ENCODE measurements around the gene NUDC. TPM values are rescaled to one million over a fixed set of nuclear protein-coding genes. Genes with fewer than 3 reads are reported as not detected.

NUDC gene
- polyA plus RNA-seq, 1 of the 3 experiments (the other 2 are of a cell fraction), result 153 TPM

DNA sequence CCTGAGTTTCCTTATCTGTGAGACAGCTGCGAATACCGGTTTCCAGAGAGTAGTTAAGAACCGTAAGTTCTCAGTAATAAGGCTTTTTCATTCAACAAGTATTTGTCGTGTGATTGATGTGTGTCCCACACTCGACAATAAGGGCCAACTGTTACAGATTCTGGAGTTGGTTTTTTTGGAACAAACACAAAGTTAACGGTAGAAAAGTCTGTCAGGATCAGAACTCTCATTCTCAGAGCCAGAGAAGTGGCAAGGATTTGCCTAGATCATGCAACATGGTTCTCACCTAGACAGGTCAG lies 837 bp downstream of the NUDC start:
- TF ChIP-seq TEAD4 (IDR thresholded peaks at IDR 0.05; ENCODE audit: borderline replicate concordance, insufficient read depth), result no peak
- TF ChIP-seq MEF2A (IDR thresholded peaks at IDR 0.05; ENCODE audit: borderline replicate concordance, low read depth), result no peak
- 0 out of 2 replicates have a peak, but pooled peaks have one; percentile 1 for TF ChIP-seq MAX (IDR thresholded peaks at IDR 0.05; ENCODE audit: low read depth)
- TF ChIP-seq ZBTB33 (IDR thresholded peaks at IDR 0.05; ENCODE audit: borderline replicate concordance, low read depth), result no peak
- TF ChIP-seq MXI1 (IDR thresholded peaks at IDR 0.05; ENCODE audit: low read depth, low read length), result no peak
- no peak for TF ChIP-seq ELF1 (IDR thresholded peaks at IDR 0.05)
- TF ChIP-seq TCF12 (IDR thresholded peaks at IDR 0.05), result no peak
- POLR2A ChIA-PET, result interaction anchor here (0.6 to 1.4 kb wide), 3 partner anchors 22 to 219 kb away, joined by 4 to 7 read pairs (median 4); partner anchors contain the start of genes GPATCH3 and GPN2
- CTCF ChIA-PET, result interaction anchor here (1.0 kb wide), 1 partner anchor 32 kb away, joined by 3 read pairs; the partner anchor contains the start of gene GPN2
- Histone ChIP-seq H3K79me2 (ENCODE audit: insufficient read depth) (peaks cover 49% of the 10 kb centered on the region), H3K9ac (peak overlapping the region; percentile 90), H3K9me2 (no peaks in the 10 kb centered on the region), H3K4me1 (ENCODE audit: control insufficient read depth in 1 of 2, insufficient read depth in 2 of 2, low read depth in 1 of 2, low read length in 1 of 2) (peaks cover 13 to 16% of the 10 kb centered on the region in 2 experiments; a peak in 1 of 4 replicates), H3K4me3 (ENCODE audit: low read depth in 2 of 2, low read length in 1 of 2) (peak overlapping the region; percentile 69 to 80), H3K27me3 (ENCODE audit: insufficient read depth) (no peaks in the 10 kb centered on the region), H3K27ac (ENCODE audit: low read depth in 2 of 2, low read length in 1 of 2) (peak overlapping the region in 1 of 2 experiments; percentile 78; a peak in 1 of 4 replicates), H3F3A (replicated peaks; ENCODE audit: insufficient read depth) (no peaks in the 10 kb centered on the region), H3K4me2 (peak overlapping the region; percentile 93), H3K36me3 (replicated peaks in 1 of 2; ENCODE audit: control insufficient read depth in 1 of 2, insufficient read depth in 2 of 2, low read length in 1 of 2) (peaks cover 17 to 26% of the 10 kb centered on the region in 2 experiments), H2AFZ (ENCODE audit: low read depth) (no peak overlapping the region), H3K9me3 (no peaks in the 10 kb centered on the region), H4K20me1 (ENCODE audit: insufficient read depth) (peaks cover 13% of the 10 kb centered on the region; the same call in 1 of the 2 replicates)
- no peak for DNase-seq
- WGBS (ENCODE audit: low lambda C conversion rate), result 2% methylated on average over 6 of the region's 6 CpGs

DNA sequence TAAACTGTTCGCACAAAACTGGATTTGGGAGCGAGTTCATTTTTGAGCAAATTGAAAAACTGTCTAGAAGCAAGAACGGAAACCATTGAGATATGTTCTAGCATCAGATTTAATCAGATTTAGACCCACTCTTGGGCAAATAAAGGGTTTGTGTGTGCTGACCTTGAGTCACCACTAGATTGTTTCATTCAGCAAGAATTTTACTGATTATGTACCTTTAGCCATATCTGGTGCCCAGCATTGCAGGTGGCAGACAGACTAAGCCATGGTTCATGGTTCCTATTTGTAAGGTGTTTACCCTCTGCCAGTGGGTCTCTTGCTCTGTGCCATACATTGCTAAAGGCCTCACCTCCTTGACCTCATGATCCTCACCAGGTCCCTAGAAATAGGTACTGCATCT lies 1.4 kb downstream of the NUDC start:
- ChIA-PET CTCF (no interaction called here), POLR2A (no interaction called here)
- no peaks in the 10 kb centered on the region for H3K27me3 ChIP-seq (ENCODE audit: insufficient read depth)
- H3K4me1 ChIP-seq (ENCODE audit: control insufficient read depth in 1 of 2, insufficient read depth in 2 of 2, low read depth in 1 of 2, low read length in 1 of 2), result peaks cover 13 to 16% of the 10 kb centered on the region in 2 experiments; a peak in 1 of 4 replicates
- peaks cover 3% of the 10 kb centered on the region for H3F3A ChIP-seq (replicated peaks; ENCODE audit: insufficient read depth)
- H3K27ac ChIP-seq (ENCODE audit: low read depth in 2 of 2, low read length in 1 of 2), result no peak overlapping the region
- H3K9me2 ChIP-seq, result no peaks in the 10 kb centered on the region
- H3K36me3 ChIP-seq (replicated peaks in 1 of 2; ENCODE audit: control insufficient read depth in 1 of 2, insufficient read depth in 2 of 2, low read length in 1 of 2), result peaks cover 20 to 31% of the 10 kb centered on the region in 2 experiments
- TF ChIP-seq REST (IDR thresholded peaks at IDR 0.05; ENCODE audit: low read depth, low read length), result no peak
- TF ChIP-seq SMC3 (IDR thresholded peaks at IDR 0.05; ENCODE audit: low read depth, low read length), result no peak
- TF ChIP-seq RXRA (IDR thresholded peaks at IDR 0.05; ENCODE audit: borderline replicate concordance, low read depth), result no peak
- no peak for TF ChIP-seq CTCF (IDR thresholded peaks at IDR 0.05)
- no peak for TF ChIP-seq EP300 (IDR thresholded peaks at IDR 0.05; ENCODE audit: borderline replicate concordance in 1 of 2, low read depth in 1 of 2, low read length in 1 of 2)
- TF ChIP-seq GABPA (IDR thresholded peaks at IDR 0.05; ENCODE audit: low read depth), result no peak
- TF ChIP-seq, protein P1, sequence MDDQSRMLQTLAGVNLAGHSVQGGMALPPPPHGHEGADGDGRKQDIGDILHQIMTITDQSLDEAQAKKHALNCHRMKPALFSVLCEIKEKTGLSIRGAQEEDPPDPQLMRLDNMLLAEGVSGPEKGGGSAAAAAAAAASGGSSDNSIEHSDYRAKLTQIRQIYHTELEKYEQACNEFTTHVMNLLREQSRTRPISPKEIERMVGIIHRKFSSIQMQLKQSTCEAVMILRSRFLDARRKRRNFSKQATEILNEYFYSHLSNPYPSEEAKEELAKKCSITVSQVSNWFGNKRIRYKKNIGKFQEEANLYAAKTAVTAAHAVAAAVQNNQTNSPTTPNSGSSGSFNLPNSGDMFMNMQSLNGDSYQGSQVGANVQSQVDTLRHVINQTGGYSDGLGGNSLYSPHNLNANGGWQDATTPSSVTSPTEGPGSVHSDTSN (IDR thresholded peaks at IDR 0.05), result no peak
- no peak for TF ChIP-seq TAF1 (IDR thresholded peaks at IDR 0.05; ENCODE audit: borderline replicate concordance, low read depth, low read length)
- no peak for TF ChIP-seq SIN3A (IDR thresholded peaks at IDR 0.05; ENCODE audit: borderline replicate concordance, low read depth, low read length)
- no peak for TF ChIP-seq NFIC (IDR thresholded peaks at IDR 0.05; ENCODE audit: borderline replicate concordance)
- no peak for TF ChIP-seq TCF12 (IDR thresholded peaks at IDR 0.05)
- DNase-seq, result no peak
- H4K20me1 ChIP-seq (ENCODE audit: insufficient read depth), result peaks cover 13% of the 10 kb centered on the region; the same call in 1 of the 2 replicates
- WGBS (ENCODE audit: low lambda C conversion rate), result 85% methylated on average over 3 of the region's 3 CpGs
- no peaks in the 10 kb centered on the region for H3K9me3 ChIP-seq
- peak overlapping the region; percentile 69 to 80 for H3K4me3 ChIP-seq (ENCODE audit: low read depth in 2 of 2, low read length in 1 of 2)
- peak overlapping the region; percentile 90; the same call in 1 of the 2 replicates for H3K9ac ChIP-seq
- peak overlapping the region; percentile 93 for H3K4me2 ChIP-seq
- H3K79me2 ChIP-seq (ENCODE audit: insufficient read depth), result peaks cover 54% of the 10 kb centered on the region
- H2AFZ ChIP-seq (ENCODE audit: low read depth), result no peak overlapping the region

All from SK-N-SH (cell line).